ENCODE data around the gene C2orf92.

DNA sequence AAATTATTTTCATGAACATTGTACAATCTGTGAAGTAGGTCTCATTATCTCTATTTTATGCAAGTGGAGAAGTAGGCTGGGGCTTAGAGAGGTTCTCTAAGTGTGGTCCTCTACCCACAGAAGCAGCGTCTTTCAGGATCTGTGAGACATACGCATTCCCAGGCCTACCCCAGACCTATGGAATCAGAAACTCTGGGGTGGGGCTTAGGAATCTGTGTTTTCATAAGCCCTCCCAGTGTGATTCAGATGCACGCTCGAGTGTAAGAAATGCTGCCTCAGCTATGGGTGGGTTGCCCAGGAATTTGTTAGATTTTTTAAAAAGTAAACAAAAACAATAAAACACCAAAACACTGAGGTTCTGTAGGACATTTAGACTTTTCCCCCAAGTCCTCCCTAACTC is 29.0 kb downstream of the C2orf92 start:
- TF ChIP-seq EZH2 (IDR thresholded peaks at IDR 0.05; ENCODE audit: insufficient read depth, poor library complexity, severe bottlenecking) (no peak), EZH2phosphoT487 (IDR thresholded peaks at IDR 0.05; ENCODE audit: insufficient read depth, low read depth) (no peak)

All from GM23248 (cell line).